ENCODE data around the gene LRTM2. TPM values are rescaled to one million over a fixed set of nuclear protein-coding genes. Genes with fewer than 3 reads are reported as not detected.

LRTM2 gene
- polyA plus RNA-seq, 1 donor from 2014 or later, result 2.4 TPM

DNA sequence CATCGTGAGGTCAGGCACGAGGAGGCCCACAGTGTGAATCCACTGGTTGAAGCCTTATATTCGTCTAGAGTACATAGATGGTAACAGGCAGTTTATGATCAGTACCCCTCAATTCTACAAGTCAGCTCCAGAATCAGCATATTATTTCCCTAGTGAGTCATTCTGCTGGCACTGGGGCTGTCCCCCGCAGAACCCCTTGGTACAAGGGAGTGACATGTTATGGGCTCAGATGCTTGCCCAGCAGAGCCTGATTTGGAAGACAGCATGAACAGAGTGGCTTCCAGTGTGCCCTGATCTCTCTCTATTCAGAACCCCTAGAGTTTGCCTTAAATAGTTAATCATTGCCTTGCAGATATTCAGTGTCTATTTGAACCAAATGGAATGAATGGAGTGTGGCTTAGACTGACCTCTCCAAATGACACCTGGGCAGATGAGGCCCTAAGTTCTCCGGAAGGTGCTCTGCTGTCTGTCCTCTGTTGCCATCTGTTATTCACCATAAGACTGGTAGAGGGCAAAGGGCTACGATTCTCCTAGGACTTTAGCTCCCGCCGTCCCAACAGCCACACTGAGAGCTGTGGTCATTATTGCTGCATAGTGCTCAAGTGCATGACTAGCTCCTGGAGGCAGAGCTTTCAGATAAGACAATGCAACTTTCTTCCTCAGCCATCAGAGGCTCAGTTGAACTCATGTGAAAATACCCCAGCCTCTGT lies 57.0 kb downstream of the LRTM2 start:
- no peak overlapping the region for H3K27ac ChIP-seq (ENCODE audit: low read length)
- H3K9me2 ChIP-seq (ENCODE audit: insufficient read depth, low read length), result no peaks in the 10 kb centered on the region
- H3K36me3 ChIP-seq (ENCODE audit: insufficient read depth, low read length), result no peaks in the 10 kb centered on the region

DNA sequence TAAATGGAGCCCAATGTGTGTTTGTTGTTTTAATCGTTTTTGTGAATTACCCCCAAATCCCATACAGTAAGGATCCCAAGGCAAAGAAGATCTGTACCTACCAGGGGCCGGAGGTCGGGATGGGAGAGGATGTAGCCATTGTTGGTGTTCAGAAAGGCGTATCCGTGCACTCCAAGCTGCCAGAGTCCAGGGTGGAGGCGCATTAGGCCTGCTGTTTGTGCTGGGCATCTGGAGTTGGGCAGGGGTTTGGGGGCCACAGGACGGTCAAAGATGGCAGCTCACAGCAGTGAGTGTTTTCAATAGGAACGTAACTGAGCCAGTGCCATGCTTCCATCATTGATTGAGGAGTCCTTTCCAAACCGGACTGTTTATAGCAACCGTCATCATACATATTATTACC lies 57.8 kb downstream of the LRTM2 start:
- no peak overlapping the region for H3K4me2 ChIP-seq (ENCODE audit: low read length)
- no peaks in the 10 kb centered on the region for H3K79me2 ChIP-seq (replicated peaks; ENCODE audit: insufficient read depth, low read length)
- H2AFZ ChIP-seq (ENCODE audit: low read depth, low read length), result no peak overlapping the region
- no peak overlapping the region for H3K9ac ChIP-seq (ENCODE audit: low read length)
- H3K9me2 ChIP-seq (ENCODE audit: insufficient read depth, low read length), result no peaks in the 10 kb centered on the region
- no peak for TF ChIP-seq MXI1 (conservative IDR thresholded peaks at IDR 0.05; ENCODE audit: poor library complexity, severe bottlenecking)
- no peaks in the 10 kb centered on the region for H3K36me3 ChIP-seq (ENCODE audit: insufficient read depth, low read length)
- no peak overlapping the region for H3K4me3 ChIP-seq (ENCODE audit: low read length)
- H3K9me3 ChIP-seq (ENCODE audit: low read length), result no peaks in the 10 kb centered on the region
- no peaks in the 10 kb centered on the region for H3K27me3 ChIP-seq (ENCODE audit: insufficient read depth, low read depth, low read length)
- no peaks in the 10 kb centered on the region for H4K20me1 ChIP-seq (ENCODE audit: insufficient read depth)
- no peak overlapping the region for H3K27ac ChIP-seq (ENCODE audit: low read length)
- H3F3A ChIP-seq (ENCODE audit: insufficient read depth, low read length, poor library complexity, severe bottlenecking), result no peaks in the 10 kb centered on the region

More for the DNA sequence above, 57.0 kb downstream of the LRTM2 start:
- no peaks in the 10 kb centered on the region for H4K20me1 ChIP-seq (ENCODE audit: insufficient read depth)
- H3K79me2 ChIP-seq (replicated peaks; ENCODE audit: insufficient read depth, low read length), result no peaks in the 10 kb centered on the region
- H3F3A ChIP-seq (ENCODE audit: insufficient read depth, low read length, poor library complexity, severe bottlenecking), result no peaks in the 10 kb centered on the region
- H3K4me2 ChIP-seq (ENCODE audit: low read length), result no peak overlapping the region
- no peaks in the 10 kb centered on the region for H3K9me3 ChIP-seq (ENCODE audit: low read length)
- TF ChIP-seq, protein P1, sequence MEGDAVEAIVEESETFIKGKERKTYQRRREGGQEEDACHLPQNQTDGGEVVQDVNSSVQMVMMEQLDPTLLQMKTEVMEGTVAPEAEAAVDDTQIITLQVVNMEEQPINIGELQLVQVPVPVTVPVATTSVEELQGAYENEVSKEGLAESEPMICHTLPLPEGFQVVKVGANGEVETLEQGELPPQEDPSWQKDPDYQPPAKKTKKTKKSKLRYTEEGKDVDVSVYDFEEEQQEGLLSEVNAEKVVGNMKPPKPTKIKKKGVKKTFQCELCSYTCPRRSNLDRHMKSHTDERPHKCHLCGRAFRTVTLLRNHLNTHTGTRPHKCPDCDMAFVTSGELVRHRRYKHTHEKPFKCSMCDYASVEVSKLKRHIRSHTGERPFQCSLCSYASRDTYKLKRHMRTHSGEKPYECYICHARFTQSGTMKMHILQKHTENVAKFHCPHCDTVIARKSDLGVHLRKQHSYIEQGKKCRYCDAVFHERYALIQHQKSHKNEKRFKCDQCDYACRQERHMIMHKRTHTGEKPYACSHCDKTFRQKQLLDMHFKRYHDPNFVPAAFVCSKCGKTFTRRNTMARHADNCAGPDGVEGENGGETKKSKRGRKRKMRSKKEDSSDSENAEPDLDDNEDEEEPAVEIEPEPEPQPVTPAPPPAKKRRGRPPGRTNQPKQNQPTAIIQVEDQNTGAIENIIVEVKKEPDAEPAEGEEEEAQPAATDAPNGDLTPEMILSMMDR (IDR thresholded peaks at IDR 0.05; ENCODE audit: poor library complexity, severe bottlenecking), result no peak
- no peak for TF ChIP-seq TAF1 (IDR thresholded peaks at IDR 0.05; ENCODE audit: low read depth)
- H3K4me3 ChIP-seq (ENCODE audit: low read length), result no peak overlapping the region
- H3K27me3 ChIP-seq (ENCODE audit: insufficient read depth, low read depth, low read length), result no peaks in the 10 kb centered on the region
- no peak overlapping the region for H3K9ac ChIP-seq (ENCODE audit: low read length)
- H2AFZ ChIP-seq (ENCODE audit: low read depth, low read length), result no peak overlapping the region

- no peaks in the 10 kb centered on the region for H3K79me2 ChIP-seq (replicated peaks; ENCODE audit: insufficient read depth, low read length)
Measured at GRCh38 chr12:1878695-1879094, 58.3 kb downstream of the LRTM2 start.

More at GRCh38 chr12:1878695-1879094, 58.3 kb downstream of the LRTM2 start:
- H3F3A ChIP-seq (ENCODE audit: insufficient read depth, low read length, poor library complexity, severe bottlenecking), result no peaks in the 10 kb centered on the region
- H3K9me3 ChIP-seq (ENCODE audit: low read length), result no peaks in the 10 kb centered on the region
- no peaks in the 10 kb centered on the region for H4K20me1 ChIP-seq (ENCODE audit: insufficient read depth)
- no peak overlapping the region for H3K4me3 ChIP-seq (ENCODE audit: low read length)
- no peak overlapping the region for H2AFZ ChIP-seq (ENCODE audit: low read depth, low read length)
- no peak overlapping the region for H3K9ac ChIP-seq (ENCODE audit: low read length)
- no peak overlapping the region for H3K4me2 ChIP-seq (ENCODE audit: low read length)
- TF ChIP-seq, protein P1 (IDR thresholded peaks at IDR 0.05; ENCODE audit: poor library complexity, severe bottlenecking), result no peak
- TF ChIP-seq EP300 (conservative IDR thresholded peaks at IDR 0.05; ENCODE audit: poor library complexity, severe bottlenecking), result no peak
- TF ChIP-seq, protein P2, sequence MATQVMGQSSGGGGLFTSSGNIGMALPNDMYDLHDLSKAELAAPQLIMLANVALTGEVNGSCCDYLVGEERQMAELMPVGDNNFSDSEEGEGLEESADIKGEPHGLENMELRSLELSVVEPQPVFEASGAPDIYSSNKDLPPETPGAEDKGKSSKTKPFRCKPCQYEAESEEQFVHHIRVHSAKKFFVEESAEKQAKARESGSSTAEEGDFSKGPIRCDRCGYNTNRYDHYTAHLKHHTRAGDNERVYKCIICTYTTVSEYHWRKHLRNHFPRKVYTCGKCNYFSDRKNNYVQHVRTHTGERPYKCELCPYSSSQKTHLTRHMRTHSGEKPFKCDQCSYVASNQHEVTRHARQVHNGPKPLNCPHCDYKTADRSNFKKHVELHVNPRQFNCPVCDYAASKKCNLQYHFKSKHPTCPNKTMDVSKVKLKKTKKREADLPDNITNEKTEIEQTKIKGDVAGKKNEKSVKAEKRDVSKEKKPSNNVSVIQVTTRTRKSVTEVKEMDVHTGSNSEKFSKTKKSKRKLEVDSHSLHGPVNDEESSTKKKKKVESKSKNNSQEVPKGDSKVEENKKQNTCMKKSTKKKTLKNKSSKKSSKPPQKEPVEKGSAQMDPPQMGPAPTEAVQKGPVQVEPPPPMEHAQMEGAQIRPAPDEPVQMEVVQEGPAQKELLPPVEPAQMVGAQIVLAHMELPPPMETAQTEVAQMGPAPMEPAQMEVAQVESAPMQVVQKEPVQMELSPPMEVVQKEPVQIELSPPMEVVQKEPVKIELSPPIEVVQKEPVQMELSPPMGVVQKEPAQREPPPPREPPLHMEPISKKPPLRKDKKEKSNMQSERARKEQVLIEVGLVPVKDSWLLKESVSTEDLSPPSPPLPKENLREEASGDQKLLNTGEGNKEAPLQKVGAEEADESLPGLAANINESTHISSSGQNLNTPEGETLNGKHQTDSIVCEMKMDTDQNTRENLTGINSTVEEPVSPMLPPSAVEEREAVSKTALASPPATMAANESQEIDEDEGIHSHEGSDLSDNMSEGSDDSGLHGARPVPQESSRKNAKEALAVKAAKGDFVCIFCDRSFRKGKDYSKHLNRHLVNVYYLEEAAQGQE (IDR thresholded peaks at IDR 0.05; ENCODE audit: borderline replicate concordance), result no peak
- H3K36me3 ChIP-seq (ENCODE audit: insufficient read depth, low read length), result no peaks in the 10 kb centered on the region
- no peaks in the 10 kb centered on the region for H3K9me2 ChIP-seq (ENCODE audit: insufficient read depth, low read length)
- H3K27me3 ChIP-seq (ENCODE audit: insufficient read depth, low read depth, low read length), result no peaks in the 10 kb centered on the region
- H3K27ac ChIP-seq (ENCODE audit: low read length), result no peak overlapping the region
